HG02973 (cell line): ENCODE data around the gene CLASP2.

Source experiments
- ATAC-seq: cut with Tn5 transposase; IDR thresholded peaks from one replicate; pipeline ENCODE4 v1.9.1; 2021; ENCODE audit warnings: moderate library complexity; ENCODE audit not compliant: unreplicated experiment

CLASP2 gene

DNA sequence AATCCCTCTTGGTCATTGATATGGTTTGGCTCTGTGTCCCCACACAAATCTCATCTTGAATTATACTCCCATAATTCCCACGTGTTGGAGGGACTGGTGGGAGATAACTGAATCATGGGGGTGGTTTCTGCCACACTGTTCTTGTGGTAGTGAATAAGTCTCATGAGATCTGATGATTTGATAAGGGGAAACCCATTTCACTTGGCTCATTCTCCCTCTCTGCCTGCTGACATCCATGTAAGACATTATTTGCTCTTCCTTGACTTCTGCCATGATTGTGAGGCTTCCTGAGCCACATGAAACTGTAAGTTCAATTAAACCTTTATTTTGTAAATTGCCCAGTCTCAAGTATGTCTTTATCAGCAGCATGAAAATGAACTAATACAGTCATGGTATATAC lies 171.0 kb downstream of the CLASP2 start:
- ATAC-seq, result no peak

DNA sequence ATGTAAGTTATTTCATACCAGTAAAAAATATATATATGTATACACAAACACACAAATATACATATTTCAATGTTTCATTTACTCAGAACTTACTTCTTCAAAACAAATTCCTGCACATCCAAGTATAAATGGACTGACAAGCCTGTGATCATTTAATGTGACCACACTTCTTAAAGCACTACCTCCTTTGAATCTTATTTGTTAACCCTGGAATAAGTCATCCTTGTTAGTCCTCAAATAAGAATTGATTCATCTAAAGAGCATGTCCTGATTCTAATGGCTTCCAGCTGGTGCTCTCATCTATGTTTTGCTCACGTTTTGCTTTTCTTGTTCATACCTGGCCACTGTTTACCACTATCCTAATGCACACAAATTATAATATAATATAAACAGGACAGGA lies 173.9 kb downstream of the CLASP2 start:
- no peak for ATAC-seq

GRCh38 chr3:33543601-33544000 lies 174.5 kb downstream of the CLASP2 start:
- no peak for ATAC-seq

DNA sequence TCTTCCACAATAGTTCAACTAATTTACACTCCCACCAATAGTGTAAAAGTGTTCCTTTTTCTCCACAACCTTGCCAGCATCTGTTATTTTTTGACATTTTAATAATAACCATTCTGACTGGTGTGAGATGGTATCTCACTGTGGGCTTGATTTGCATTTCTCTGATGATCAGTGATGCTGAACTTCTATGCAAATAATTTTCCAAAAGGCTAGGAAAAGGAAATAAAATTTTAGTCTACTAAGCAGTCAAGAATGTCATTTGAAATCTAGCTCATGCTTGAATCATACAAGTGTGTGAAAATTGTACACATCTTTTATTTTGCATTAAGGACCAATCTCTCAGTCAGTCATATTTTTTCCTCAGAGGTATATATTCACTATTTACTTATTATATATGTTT lies 176.1 kb downstream of the CLASP2 start:
- ATAC-seq, result no peak

- no peak for ATAC-seq
Measured at GRCh38 chr3:33538678-33539339, 179.2 kb downstream of the CLASP2 start.

- ATAC-seq, result no peak
Measured at GRCh38 chr3:33537133-33537532, 180.9 kb downstream of the CLASP2 start.

DNA sequence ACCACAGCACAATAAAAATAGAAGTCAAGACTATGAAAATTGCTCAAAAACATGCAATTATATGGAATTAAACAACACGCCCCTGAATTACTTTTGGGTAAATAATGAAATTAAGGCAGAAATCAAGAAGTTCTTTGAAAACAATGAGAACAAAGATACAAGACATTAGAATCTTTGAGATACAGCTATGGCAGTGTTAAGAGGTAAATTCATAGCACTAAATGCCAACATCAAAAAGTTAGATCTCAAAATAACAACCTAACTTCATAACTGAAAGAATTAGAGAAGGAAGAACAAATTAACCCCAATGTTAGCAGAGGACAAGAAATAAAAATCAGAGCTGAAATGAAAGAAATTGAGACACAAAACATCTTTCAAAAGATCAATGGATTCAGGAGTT lies 191.3 kb downstream of the CLASP2 start:
- ATAC-seq, result no peak

DNA sequence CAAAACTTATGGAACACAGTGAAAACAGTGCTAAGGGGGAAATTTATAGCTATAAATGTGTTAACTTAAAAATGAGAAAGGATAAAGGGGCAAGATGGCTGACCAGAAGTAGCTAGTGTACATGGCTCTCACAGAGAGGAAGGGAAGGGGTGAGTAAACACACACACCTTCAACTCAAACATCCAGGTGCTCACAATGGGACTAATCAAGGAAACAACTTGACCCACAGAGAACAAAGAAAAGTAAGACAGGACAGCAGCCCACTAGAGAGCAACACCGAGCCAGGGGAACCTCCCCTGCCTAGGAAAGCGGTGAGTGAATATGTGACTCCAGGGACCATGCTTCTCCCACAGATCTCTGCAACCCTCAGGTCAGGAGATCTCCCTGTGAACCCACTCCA lies 192.8 kb downstream of the CLASP2 start:
- ATAC-seq, result no peak

DNA sequence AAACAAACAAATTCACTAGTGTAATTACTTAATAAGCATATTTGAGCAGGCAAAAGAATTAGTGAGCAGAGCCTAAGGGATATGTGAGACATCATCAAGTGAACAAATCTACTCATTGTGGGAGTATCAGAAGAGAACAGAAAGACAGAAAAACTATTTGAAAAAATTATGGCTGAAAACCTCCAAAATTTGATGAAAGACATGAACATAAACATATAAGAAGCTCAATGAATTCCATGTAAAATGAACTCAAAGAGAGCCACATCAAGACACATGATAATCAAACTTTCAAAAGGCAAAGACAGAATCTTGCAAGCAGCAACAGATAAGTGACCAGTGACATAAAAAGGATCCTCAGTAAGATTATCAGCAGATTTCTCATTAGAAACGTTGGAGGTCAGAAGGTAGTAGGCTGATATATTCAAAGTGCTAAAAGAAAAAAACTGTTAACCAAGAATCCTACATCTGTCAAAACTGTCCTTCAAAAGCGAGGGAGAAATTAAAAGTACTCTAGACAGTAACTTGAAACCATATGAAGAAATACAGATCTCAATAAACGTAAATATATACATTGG lies 194.9 kb downstream of the CLASP2 start:
- ATAC-seq, result no peak

GRCh38 chr3:33521736-33522135 lies 196.3 kb downstream of the CLASP2 start:
- no peak for ATAC-seq

DNA sequence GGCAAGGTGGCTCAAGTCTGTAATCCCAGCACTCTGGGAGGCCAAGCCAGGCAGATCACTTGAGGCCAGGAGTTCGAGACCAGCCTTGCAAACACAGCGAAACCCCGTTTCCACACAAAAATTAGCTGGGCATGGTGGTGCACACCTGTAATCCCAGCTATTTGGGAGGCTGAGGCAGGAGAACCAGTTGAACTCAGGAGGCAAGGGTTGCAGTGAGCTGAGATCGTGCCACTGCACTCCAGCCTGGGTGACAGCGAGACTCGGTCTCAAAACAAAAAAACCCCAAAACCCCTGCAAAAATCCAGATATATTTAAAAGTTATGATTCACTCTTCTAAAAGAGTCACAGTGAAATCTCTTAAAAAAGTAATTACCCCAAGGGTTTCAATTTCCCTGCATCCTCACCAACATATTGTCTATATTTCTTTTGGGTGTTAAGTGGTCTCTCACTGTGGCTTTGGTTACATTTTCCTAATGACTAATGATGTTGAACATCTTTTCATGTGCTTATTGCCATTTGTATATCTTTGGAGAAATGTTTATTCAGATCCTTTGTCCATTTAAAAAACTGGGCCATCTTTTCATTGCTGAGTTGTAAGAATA lies 204.7 kb downstream of the CLASP2 start:
- no peak for ATAC-seq

DNA sequence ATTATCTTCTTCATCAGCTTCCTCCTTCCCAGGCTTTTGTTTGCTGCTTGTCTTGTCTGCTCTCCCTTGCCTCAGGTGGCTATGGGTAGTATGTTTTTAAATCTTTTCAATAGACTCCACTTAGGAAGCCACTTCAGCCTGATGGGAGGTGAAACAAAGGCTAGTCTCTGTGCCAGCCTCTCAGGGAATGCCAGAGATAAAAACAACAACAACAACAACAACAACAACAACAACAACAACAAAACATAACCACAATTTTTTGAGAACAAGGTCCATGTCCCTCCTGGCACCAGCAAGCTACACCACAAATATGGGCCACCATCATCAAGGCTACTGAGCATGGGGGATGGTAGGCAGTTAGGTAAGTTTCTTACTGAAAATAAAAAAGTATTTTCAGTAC lies 213.0 kb downstream of the CLASP2 start:
- no peak for ATAC-seq

- no peak for ATAC-seq
Measured at GRCh38 chr3:33496449-33496848, 221.6 kb downstream of the CLASP2 start.

GRCh38 chr3:33491721-33492120 lies 226.3 kb downstream of the CLASP2 start:
- no peak for ATAC-seq

GRCh38 chr3:33490641-33491241 lies 227.3 kb downstream of the CLASP2 start:
- no peak for ATAC-seq

- ATAC-seq, result no peak
Measured at GRCh38 chr3:33488683-33489082, 229.4 kb downstream of the CLASP2 start.

DNA sequence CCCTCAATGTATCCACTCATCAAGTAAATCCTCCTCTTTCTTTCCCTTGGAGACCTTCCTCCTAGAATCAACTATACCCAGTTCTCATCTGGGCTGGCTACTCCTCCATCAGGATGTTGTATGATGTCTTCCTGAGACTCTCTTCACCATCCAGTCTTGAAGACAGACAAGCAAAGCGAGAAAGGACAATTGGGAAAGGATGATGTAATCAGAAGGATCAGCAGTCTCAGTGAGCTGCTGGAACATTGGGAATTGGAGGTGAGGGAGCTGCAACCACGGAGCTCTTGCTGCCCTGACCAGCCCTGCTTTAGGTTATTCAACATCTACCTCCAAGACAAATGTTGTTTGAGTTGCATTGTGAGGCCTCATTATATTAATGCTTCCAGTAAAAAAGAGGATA lies 229.8 kb downstream of the CLASP2 start:
- no peak for ATAC-seq

DNA sequence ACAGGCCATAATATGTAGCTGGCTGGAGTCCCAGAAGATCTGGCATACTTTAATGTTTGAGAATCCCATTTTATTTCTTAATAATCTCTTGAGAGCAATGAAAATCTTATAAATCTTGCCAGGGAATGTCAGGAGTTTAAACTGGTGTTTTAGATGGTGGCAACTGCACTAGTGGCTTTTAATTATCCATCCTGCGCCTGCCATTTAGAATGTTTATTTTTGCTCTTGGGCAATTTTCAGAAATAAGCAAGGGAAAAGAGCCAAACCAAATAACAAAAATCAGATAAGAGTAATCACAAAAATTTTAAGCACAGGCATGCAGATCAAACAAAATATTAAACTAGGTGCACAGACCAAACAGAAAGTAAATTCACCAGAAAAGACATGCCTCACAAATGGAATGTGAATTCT lies 235.9 kb downstream of the CLASP2 start:
- ATAC-seq, result no peak

DNA sequence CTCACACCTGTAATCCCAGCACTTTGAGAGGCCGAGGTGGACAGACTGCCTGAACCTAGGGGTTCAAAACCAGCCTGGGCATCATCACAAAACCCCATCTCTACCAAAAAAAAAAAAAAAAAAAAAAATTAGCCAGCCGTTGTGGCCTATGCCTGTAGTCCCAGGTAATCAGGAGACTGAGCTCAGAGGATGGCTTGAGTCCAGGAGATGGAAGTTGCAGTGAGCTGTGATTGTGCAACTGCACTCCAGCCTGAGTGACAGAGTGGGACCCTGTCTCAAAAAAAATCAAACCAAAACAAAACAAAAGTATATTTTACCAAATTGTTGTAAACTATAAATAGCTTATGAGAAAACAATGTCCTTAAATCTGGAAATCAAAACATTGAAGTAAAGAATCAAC lies 243.2 kb downstream of the CLASP2 start:
- no peak for ATAC-seq

- ATAC-seq, result no peak
Measured at GRCh38 chr3:33473813-33474212, 244.2 kb downstream of the CLASP2 start.

GRCh38 chr3:33467786-33468185 lies 250.3 kb downstream of the CLASP2 start:
- no peak for ATAC-seq

DNA sequence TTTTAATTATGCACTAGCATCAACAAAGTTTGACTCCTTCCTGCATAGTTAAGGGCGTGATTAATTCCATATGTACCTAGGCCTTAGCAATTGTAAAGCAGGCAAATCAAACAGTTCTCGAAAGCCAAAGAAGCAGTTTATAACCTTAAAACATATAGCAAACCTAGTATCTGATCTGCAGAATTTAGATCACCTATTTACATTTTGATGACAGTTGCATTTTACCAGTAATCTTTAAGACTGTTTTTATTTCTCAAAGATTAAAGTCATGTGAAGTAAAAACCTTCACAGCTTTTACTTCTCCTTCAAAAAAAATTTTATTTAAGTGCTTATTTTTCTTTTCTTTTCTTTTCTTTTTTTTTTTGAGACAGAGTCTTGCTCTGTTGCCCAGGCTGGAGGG lies 257.0 kb downstream of the CLASP2 start:
- ATAC-seq, result no peak
